ENCODE data around the gene AEBP2.
"Not testable (repeated sequence)": the region's sequence is repeated elsewhere in the genome, so short reads cannot be mapped to it uniquely, and the experiment has no call there.

AEBP2 gene

DNA sequence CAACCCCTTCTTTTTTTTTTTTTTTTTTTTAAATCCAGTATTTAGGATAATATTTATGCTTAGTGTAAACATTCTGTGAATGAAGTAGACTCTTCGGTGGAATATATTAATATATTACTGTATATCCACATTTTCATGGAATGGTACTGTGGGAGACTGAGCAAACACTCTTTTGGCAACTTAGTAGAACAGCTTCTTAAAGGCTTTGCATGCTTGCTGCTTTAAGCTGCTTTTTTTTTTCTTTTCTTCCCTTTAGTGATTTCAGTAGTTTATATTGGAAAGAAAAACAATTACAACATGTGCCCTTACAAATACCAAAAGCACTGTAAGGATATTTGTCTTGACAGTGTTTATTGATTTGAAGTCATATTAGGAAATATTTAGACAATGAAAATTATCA, 78.9 kb downstream of the AEBP2 start:
- no peak for DNase-seq

DNA sequence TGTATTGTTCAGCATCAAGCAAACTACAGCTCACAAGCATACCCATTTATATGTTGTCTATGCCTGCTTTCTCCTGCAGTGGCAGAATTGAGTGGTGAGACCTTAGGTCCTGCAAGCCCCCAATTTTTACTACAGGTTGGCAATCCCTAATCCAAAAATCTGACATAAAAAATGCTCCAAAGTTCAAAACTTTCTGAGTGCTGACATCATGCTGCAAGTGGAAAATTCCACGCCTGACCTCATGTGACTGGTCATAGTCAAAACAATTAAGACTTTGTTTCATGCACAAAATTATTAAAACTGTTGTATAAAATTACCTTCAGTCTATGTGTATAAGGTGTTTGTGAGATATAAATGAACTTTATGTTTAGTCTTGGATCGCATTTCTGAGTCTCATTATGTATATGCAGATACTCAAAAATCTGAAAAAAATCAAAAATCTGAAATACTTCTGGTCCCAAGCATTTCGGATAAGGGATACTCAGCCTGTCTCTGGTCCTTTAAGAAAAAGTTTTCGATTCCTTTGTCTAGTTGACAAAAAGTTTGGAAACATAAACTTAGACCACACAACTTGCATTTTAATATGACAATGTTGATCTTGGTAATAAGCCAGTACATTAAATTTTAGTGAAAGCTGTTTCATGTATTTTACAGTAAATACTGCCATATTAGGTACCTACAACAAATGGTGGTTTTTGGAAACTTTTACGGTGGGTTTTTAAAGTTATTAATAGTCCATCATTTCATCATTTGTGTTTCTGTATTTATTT, 81.5 kb downstream of the AEBP2 start:
- no peak for DNase-seq

DNA sequence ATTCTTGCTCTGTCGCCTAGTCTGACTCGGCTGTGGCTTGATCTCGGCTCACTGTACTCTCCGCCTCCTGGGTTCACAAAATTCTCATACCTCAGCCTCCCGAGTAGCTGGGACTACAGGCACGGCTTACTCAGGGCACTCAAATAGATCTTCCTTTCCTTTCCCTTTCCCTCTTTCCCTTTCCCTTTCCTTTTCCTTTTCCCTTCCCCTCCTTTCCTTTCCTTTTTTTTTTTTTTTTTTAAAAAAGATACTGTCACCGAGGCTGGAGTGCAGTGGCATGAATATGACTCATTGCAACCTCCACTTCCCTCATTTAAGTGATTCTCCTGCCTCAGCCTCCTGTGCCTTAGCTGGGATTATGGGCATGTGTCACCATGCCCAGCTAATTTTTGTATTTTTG, 86.0 kb downstream of the AEBP2 start:
- DNase-seq, result no peak

DNA sequence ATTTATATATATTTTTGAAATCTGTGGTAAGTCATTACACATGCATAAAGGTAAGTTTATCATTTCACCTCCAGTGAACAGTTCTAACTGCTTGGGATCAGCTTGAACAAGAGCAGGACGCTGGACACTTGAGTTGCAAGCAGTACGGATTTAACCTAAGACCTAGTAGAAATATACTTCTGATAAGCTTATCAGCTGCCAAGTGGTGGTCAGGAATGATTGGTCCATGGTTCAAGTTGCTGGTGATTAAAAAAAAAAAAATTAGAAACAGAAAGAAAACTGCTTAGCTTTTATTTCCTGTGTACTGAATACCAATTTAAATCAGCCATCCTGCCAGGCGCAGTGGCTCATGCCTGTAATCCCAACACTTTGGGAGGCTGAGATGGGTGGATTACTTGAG, 88.6 kb downstream of the AEBP2 start:
- no peak for DNase-seq

DNA sequence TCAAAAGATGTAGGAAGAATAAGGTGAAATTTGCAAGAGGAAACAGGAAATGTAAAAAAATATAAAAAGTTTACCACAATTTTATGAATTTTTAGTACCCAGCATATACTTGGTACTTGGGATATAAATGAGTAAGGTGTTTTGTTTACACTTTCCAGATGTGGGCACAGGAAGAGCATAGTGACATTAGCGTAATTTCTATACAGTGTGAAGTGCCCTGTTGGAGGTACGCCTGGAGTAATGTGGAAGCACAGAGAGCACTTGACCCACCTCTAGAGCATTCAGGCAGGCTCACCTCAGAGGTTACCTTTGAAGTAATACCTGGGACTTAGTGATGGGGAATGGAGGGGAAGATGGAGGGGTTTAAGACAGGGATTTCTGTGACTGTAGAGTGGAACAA, 89.5 kb downstream of the AEBP2 start:
- DNase-seq, result no peak

DNA sequence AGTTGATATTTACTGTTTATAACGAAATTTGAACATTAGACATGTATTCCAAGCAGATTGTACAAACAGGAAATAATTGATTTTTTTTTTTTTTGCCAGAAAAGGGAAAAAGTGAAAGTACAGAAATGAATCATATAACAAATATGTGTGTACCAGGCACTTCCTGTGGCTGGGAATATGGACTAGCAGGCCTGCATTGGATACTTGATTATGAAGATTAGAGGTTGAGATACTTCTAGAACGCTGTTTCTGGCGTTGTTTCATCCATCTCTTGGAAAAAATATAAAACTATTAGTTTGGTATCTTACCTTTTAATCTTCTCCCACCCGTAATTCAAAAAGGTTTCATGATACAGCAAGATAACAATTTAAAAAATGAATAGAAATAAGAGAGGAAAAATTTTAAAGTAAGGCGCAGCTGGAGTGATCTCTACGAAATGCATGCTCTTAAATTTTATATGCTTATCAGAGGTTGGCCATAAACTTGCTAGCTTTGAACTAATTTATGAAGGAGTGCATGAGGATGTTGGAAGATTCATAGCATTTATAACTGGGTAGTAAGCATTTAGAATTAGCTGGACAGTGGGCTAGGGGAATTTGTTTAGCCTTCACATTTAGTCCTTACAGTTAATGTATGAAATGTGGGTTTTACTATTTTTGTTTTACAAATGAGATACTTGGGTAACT, 90.8 kb downstream of the AEBP2 start:
- no peak for DNase-seq

DNA sequence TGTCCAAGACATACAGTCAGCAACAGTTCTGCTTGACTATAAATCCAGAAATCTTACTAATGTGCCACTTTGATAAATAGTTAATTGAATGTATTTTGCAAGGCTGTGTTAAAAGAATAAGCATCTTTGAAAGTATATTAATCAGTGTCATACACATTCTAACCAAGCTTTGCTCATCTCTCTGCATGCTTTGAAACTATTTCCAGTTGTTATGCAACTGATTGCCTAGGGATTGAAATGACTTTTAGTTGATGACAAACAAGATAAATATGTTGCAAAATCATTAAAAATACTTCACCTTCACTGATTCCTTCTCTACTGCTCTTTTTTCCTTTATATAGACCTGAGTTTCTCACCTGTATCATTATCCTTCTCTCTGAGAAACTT, 91.3 kb downstream of the AEBP2 start:
- DNase-seq, result no peak

DNA sequence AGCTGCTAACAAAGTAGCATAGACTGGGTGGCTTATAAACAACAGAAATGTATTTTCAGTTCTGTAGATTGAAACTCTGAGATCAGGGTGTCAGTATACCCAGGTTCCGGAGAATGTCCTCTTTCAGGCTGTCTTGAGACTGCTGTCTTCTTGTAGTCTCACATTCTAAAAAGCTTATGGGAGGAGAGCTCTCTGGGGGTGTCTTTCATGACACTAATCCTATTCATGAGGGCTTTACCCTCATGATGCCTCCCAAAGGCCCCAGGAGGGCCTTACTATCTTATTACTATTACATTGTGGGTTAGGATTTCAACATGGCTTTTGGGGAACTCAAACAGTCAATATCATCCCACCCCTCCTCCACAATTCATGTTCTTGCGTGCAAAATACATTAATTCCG, 94.3 kb downstream of the AEBP2 start:
- no peak for DNase-seq

DNA sequence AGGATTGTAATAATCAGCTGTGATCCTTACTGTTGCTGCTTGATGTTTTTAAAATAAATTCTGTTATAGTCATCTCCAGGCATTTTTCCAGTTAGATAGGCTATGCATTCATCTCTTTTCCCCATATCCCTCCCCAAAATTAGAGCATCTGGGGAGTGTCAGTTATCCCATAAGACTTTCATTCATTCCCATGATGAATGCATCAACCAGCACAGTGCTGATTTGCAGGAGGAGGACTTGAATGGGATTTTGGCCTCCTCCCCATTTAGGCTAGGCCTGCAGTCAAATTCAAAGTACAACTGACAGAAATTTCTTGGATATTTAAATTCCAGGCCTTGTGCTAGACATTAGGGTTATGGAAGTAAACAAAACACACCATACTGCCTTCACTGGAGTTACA, 99.8 kb downstream of the AEBP2 start:
- DNase-seq, result no peak

DNA sequence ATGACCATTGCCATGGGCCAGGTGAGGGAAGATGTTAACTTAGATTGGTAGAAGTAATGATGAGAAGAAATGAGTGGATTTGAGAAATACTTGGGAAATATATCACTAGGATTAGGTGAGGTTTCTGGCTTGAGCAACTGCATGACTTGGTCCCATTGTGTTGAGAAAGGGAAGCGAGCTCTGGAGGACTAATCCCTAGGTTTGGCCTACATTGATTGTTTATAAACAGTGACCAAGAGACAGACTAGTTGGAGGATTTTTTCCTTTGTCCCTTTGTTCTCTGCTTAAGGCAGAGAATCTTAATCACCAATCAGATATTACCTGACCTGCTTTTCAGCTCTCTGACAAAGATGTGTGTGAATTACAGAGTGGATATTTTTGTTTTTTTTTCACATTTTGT, 100.5 kb downstream of the AEBP2 start:
- no peak for DNase-seq

DNA sequence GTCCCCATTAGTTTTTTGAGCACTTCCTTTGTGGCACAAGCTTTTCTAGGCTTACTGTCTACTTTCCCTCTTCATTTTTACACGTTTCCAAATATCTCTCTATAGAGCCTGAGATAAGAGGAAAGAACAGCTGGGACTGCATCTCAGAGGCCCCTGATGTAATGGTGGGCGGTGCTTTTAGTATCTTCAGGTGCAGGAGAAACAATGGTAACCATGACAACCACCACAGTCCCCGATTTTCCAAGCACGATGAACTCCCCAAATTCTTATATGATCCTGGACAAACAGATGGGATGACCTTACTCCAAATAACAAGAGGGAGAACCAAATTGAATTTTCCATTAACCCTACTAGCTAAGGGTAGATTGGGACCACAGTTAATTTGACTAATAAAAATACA, 103.3 kb downstream of the AEBP2 start:
- no peak for DNase-seq

DNA sequence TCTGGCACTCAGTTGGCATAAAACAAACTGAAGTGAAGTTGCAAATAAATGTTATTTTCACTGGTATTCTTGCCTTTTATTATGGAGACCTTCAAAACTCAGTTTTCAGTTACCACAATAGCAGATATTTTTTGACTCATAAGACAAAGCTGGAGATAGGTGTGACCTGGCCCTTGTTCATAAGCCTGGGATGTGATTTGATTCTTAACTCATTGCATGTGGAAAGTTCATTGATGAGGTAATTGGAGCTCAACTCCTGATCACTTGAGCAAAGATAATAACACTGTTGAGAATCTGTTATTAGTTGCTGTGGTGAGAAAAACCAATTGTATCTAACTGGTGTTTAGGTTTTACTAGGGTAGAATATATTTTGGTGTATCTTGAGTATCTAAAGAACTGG, 105.1 kb downstream of the AEBP2 start:
- DNase-seq, result no peak

DNA sequence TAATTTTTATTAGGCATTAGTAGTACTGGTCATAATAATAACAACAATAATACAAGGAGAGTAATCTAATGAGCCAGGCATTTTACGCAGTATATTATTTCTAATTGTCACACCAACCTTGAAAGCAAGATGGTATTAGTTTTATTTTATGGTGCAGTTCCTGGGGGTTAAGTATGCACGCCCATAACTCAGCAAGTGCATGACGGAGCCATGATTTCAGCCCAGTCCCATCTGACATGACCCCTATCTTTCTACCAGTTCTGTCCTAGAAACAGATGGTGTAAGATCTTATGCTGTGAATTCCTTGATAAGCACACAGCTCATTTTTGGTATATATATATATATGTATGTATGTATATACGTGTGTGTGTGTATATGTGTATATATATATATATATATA, 106.0 kb downstream of the AEBP2 start:
- DNase-seq, result no peak

DNA sequence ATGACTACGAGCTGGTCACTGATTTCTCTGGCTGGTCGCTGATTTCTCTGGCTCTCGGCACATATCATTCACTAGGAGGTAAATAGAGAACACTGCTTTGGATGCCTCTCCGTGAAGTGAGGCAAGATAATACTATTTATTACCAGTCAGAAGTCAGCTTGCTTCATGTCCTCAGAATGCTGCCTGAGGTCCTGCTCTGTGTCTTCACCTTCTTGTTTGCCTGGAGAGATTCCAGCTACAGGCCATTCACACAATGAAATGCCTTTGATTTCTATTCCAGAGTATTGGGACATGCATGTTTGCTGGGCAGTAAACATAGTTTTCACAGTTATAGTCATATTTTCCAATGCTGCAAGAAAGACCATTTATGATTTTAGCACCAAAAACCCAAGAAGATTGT, 106.7 kb downstream of the AEBP2 start:
- DNase-seq, result no peak

DNA sequence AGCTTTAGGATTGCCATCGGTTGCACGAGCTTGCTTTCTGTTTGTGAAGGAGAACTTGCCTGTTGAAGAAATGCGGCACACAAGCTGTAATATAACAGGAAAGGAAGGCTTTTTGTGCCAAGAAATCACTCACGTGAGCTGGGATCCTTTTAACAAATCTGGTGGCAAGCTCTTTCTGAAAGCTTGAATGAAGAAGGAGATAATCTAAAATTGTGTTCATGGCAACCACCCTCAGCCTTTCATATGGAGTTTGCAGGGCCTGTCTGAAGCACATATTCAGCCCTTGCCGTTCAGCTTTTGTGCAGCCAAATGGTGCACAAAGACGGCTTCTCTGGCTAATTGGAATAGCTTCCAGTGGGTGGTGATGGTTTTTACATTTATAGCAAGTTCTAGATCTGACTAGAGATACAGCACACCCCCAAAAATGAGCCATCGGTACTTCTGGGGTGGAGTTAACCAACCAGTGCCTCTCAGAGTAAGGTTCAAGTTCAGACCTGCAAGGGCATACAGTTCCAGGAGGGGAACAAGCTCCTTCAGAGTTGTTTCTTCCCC, 107.4 kb downstream of the AEBP2 start:
- DNase-seq, result no peak

DNA sequence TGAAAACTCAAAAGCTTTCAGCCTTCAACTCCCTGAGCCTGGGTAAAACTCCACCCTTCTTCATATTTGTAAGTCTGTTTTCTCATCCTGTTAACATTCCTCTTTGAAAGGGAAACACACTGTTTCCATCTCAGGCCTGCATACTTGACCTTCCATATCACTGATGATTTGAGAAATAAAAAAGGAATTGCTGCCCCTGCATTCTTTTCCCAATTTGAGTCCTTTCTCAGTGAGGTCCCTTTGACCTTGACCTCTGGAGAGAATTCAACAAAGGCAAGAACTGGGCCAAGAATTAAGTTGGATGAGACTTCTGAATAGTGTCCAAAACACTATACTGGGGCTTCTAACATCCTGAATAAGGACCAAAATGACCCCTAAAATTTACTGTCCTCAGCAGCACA, 108.0 kb downstream of the AEBP2 start:
- no peak for DNase-seq

DNA sequence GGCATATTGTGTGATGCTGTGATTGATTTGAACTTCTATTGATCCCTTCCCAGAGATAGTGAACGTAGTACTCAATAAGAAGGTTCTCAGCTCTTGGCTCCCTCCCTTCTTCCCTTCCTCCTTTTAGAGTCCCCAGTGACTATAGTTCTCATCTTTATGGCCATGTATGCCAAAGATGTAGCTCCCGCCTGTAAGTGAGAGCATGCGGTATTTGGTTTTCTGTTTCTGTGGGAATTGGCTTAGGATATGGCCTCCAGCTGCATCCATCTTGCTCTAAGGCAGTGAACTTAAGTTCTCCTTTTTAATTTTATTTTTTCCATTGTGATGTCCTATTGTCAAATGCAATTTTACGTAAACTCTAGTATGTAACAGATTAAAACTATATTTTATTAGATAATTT, 109.5 kb downstream of the AEBP2 start:
- DNase-seq, result no peak

DNA sequence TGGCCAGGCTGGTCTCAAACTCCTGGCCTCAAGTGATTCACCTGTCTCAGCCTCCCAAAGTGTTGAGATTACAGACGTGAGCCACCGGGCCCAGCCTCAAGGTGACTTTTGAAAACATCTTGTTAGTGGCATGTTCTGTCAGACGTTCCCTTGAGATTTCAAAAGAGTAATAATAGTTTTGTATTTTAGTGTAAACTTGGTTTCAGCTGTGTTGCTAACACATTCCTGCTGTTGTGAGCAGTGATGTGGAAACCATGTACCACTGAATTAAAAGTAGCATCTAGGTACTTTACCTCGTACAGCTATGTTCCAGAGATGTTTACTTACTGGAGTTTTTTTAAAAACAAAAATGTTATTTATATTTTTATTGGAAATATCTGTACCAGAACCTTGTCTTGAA, 111.3 kb downstream of the AEBP2 start:
- no peak for DNase-seq

DNA sequence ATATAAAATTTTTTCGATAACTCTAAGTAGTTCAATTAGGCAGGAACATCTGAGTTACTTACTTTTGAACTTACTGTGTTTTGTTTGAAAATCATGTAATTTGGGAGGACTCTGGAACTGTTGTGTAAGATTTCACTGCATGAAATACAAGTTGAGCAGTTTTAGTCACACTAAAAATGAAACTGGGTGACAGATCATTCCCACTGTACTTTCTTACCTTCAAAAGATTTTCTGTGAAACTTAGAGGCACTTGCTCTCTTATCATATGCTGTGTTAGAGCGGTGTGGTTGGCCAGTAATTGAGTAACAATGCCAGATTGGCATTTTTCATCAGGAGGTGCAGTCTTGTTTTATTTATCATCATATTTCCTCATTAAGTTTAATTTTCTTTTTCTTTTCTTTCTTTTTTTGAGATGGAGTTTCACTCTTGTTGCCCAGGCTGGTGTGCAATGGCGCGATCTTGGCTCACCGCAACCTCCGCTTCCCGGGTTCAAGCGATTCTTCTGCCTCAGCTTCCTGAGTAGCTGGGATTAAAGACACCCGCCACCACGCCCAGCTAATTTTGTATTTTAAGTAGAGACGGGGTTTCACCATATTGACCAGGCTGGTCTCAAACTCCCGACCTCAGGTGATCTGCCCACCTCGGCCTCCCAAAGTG, 113.3 kb downstream of the AEBP2 start:
- DNase-seq, result not testable (repeated sequence)

DNA sequence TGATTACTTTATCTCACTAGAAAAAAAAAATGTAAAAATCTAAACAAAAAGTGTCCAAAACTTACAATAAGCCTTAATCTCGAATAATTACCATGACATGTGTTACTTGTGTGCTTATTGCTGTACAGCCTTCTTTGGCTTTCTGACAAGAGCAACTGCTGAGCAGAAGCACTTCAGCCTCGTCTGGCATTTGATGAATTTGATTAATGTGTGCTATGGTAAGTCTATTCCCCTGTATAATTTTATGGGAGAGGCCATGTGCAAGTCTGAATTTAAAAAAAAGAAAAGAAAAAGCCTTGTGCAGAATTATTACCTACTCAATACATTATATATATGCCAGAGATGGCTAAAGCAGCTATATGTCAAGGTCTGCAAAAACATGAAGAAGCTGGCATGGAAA, 113.9 kb downstream of the AEBP2 start:
- no peak for DNase-seq

DNA sequence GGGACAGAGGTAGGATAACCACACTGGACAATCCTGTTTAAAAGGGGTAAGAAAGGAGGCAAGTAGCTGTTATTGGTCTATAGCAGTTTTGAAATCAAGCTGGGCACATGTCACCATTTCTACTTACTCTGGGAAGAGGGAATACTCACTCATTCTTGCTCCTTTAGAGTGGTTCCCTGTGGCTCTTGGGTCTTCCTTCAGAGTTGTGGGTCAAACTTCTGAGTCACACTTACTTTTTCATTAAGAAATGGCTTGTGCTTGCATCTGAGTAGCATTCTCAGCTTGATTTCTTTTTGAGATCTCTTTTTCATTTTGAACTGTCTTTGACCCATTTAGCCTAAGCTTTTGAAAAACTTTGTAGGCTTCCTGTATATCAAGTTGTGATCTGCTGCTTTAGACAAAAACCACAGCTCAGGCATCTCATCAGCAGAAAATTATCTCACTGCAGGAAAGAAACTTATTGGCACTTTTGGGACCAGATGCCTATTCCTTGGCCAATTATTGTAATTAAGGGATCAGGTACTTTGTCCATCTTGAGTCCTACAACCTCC, 122.2 kb downstream of the AEBP2 start:
- DNase-seq, result no peak
